Activated CD8-positive, alpha-beta memory T cell treated with anti-CD3 and anti-CD28 coated beads, Interleukin-2, amount 50 U/mL, for 1 hour (primary cell): ENCODE data around the gene MYO9A.
A peak's percentile ranks its signal among the peaks of the same experiment; 100 is the strongest.

Experiments used
- DNase-seq: peaks from one replicate; pipeline ENCODE4 v3.0.0-alpha.2; 2020; ENCODE audit errors: extremely low read depth

The MYO9A gene, protein sequence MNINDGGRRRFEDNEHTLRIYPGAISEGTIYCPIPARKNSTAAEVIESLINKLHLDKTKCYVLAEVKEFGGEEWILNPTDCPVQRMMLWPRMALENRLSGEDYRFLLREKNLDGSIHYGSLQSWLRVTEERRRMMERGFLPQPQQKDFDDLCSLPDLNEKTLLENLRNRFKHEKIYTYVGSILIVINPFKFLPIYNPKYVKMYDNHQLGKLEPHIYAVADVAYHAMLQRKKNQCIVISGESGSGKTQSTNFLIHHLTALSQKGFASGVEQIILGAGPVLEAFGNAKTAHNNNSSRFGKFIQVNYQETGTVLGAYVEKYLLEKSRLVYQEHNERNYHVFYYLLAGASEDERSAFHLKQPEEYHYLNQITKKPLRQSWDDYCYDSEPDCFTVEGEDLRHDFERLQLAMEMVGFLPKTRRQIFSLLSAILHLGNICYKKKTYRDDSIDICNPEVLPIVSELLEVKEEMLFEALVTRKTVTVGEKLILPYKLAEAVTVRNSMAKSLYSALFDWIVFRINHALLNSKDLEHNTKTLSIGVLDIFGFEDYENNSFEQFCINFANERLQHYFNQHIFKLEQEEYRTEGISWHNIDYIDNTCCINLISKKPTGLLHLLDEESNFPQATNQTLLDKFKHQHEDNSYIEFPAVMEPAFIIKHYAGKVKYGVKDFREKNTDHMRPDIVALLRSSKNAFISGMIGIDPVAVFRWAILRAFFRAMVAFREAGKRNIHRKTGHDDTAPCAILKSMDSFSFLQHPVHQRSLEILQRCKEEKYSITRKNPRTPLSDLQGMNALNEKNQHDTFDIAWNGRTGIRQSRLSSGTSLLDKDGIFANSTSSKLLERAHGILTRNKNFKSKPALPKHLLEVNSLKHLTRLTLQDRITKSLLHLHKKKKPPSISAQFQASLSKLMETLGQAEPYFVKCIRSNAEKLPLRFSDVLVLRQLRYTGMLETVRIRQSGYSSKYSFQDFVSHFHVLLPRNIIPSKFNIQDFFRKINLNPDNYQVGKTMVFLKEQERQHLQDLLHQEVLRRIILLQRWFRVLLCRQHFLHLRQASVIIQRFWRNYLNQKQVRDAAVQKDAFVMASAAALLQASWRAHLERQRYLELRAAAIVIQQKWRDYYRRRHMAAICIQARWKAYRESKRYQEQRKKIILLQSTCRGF (N-terminal part only)

DNA sequence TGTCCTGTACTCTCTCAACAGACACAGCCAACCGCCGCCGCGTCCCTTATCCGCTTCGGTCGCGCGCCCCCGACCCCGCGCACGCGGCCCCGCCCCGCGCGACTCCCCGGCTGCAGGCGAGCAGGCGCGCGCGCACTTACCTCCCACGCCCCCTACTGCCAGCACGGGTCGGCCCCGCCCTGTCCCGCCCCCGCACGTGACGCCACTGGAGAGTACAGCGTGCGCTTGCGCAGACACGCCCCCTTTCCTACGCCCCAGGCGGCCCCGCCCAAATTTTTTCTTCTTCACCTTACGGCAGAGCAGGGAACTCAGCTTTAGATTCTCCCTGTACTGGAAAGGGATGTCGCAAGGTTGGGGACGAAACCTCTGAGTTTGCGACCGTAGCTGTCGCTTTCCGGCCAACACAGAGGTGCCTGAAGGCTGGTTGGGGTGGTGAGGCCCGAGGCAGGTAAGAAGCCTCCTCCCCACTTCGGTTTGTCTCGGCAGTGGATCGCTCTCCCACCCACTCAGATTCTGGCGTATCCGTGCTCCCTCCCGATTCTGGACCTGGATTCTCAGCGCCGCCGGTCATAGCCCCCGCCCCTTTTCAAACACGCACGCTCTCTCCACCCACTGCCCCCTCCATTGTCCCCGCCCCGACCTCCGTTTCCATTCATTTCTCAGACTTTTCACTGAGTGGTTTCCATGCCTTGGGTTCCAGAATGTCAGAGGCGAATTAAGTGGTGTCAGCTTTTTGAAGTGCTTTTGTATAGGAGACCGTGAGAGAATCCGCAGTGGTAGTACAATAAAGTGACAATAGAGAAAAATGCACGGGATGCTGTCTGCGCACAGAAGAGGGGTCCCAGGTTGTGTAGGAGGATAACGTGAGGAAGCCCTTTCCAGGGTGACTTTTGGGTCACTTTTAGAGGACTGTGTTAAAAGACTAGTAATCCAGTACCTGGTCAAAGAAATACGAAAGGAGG, at the start of gene MYO9A, which contains the start of gene SENP8:
TSS of gene MYO9A (minus strand) at position 134 of the 962 bp plus-strand sequence. CDS start 71,587 bp downstream, outside the sequence.
TSS of gene SENP8 (plus strand) at position 387 of the 962 bp plus-strand sequence. CDS start 21,221 bp downstream, outside the sequence.
- DNase-seq = peak; percentile 96

DNA sequence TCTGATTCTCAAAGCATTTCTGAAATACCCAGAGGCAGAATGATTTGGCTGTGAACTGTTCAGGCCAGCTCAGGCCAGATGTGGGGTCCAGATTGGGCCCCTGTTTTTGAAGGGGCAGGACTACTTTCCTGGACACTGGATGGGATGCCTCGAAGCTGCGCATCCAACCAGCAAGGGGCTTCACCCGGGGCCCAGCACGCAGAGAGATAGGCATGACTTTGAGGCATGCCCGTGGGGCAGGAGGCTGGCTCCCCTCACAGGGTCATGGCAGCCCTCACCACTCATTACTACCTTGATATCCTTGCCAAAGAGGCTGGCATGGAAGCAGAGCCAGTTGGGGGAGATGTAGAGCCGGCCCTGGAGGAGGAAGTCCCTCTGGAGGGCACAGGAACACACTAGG, 49.5 kb upstream of the MYO9A start:
- no peak for DNase-seq

DNA sequence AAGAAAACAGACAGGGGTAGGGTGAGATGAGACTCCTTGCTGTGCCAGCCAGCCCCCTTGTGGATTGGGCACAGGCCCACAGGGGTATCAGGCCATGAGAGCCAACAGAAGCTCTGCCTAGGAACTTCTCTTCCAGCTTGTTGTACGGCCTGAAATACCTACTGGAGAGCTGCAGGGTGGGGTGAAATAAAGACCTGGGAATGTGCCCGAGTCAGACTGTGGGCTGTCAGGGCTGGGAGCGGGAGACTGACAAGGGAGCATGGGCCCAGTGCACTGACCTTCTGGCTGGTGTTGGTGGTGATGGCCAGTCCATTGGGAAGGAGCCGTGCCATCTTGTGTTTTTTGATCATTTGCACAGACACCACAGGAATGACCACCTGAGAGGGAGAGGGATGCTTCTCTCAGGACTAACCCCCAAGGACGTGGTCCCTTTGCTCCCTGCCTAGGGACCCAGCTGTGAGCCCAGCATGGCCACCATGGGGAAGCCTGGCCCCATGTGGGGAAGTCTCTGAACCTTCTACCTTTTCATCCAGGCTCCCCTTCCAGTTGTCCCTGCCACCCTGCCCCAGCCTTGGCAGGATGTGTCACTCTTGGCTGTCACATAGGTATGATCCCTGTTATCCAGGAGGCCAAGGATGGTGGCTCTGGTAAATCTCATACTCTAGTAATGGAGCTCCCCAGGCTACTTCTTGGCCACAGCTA, 48.9 kb upstream of the MYO9A start:
- DNase-seq = no peak

DNA sequence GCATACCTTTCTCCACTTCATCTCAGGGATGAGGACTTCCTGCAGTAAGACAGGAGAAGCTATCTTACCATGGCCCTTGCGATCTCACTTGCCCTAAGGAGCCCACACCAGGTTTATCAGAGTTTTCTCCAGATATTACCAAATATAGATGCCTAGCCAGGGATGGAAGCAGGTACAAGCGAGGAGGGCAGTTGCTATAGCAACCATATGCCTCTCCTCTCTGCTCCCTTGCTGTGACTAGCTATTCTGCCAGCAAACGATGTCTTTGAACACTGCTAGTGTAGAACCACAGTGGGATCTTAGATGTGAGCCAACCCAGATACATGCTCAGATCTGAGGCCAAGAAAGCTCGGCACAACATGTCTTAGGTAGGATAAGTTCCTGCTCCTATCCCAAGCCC, 45.8 kb upstream of the MYO9A start:
- DNase-seq = no peak

DNA sequence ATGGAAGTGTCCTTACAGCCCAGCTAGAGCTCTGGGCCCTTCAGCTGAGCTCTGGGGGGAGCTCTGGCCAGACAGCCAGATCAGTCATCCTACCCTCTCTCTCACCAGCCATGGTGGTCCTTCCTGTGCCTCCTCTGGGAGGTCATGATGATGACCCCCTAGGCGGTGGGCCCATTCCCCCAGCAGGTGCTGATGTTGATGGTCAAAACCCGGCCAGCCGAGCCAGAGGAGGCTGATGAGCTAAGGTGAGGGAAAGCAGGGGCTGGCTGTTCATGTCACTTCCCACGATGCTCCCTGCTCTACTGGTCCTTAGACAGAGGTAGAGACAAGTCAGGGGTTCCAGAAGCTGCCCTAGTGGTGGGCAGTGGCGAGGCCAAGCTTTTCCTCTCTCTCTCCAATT, 44.6 kb upstream of the MYO9A start:
- no peak for DNase-seq

DNA sequence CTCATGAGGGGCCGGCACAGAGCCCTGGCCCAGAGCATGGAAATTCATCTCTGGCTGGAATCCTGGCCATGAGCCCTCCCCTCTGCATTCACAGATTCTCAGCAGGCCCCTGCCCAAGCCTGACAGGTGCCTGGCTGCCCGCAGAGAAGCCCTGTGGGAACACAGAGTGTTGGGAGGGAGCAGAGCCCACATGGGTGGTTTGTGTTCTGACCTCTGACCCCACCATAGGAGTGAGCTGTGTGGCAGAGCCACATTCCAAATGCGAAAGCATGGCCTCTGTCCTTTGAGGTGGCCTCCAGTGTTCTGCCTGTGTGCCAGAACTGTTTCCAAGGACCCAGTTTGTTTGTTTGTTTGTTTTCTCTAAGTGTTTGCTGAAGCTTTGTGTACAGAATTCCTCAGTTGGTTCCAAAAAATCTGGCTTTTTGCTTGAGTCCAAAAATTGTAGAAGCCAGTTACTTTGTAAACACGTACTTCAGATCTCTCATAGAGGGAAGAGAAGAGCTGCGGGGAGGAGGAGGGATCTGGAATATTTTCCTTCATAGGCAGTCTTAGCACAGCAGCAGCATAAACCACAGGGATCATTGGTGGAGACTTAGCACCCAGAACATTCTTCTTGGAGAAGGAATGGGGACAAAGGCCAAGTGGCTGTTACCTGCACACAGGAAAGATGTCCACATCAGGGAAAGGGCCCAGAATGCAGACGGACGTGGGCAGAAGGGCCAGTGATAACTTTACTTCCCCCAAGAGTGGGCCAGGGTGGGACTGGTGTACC, 43.6 kb upstream of the MYO9A start:
- no peak for DNase-seq

DNA sequence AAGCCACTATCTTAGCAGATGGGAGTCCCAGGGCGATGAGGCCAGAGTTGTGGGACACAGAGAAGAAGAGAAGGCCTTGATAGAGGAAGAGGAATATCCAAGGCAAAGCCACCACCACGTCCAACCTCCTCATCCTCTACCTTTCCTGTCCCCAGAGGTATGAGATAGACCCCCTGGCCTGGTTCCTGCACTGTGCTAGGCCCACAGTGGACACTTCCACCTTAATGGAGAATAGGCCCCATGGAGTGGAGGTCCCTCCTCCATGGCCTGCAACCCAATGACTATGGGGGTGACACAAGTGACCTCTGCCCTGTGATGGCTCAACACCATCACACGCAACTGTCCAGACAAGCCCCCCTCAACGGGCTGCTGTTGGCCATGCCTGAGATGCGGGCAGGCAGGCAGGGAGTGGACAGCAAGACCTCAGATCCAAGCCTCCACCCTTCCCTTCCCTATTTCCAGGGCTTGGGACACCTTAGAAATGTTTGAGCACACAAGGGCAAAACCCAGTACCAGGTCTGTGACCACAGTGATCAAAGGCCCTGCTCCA, 42.8 kb upstream of the MYO9A start:
- DNase-seq = no peak

DNA sequence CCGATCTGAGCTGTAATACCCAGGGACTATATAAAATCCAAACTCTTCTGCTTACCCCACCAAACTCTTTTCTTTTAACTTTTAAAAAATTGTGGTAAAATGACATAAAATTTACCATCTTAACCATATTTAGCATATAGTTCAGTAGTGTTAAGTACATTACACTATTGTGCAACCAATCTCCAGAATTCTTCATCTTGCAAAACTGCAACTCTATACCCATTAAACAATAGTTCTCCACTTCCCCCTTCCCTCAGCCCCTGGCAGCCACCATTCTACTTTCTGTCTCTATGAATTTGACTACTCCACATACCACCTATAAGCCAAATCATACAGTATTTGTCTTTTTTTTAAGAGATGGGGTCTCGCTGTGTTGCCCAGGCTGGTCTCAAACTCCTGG, 39.0 kb upstream of the MYO9A start:
- DNase-seq = no peak

DNA sequence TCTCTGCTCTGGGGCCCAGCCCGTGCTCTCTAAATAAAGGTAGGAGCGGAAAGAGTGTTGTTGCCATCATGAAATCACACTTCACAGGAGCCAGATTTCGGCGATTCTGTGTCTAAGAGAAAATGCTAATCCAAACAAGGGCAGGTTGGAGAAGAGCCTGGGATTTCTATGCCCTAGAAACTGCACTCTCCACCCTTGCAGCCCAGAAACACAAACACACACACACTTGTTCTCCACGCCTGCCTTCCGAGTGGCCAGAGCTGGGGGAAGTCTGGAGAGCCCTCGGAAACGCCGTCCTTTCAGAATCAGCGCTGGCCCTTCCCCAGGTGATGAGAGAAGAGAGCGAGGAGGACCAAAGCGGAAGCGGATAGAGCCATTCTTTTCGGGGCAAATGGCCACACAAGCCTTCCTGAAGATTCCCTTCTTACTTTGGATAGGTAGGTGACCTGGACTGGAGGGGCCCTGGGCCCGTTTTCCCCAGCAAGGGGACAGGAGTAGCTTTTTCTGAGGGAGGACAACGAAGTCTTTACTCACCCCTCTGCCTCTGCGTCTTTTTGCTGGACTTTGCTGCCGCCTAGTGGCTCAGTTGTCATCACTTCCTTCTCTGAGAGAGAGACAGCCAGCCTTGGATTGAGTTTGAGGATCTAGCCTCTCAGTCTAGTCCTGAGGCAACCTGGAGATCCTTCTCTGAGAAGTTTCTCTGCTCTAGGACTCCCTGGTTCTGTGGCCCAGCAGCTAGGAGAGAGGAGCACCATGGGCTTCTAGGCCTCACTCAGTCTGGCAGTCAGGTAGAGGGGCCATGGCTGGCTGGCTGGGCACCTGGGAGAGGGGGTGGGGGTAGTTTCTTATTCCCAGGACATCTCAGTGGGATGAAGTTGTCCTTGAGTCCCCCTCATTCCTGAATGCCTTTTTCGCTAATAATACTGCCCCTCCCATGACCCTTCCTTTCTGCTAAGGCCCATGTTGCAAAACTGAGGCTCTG, 38.0 kb upstream of the MYO9A start:
- peak; percentile 44 for DNase-seq

DNA sequence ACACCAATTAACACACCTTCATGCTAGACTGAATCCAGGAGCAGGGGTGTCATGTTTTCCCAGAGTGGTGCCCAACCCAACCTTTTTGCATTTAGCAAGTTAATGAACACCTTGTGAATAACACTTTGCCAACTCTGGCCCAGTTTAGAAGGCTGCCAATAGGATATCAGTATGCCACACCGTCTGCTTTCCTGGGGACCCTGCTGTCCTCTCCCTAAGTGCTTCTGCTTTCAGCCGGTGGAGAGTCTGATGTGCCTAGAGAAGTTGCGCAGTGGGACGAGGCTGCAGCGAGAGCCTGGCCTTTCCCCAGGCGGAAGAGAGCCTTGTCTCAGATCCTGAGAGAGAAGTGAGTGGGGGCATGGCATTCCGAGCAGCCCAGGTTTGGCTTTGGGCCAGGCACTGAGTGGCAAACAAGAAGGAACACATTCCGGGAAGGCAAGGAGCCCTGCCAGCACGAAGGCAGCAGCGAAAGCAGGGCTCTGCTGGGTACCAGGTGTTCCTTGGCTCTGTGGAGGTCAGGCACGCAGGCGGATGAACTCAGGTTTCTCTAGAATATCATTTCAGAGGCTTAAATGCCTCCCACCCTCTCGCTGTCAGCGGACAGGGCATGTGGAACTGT, 37.2 kb upstream of the MYO9A start:
- DNase-seq = no peak

DNA sequence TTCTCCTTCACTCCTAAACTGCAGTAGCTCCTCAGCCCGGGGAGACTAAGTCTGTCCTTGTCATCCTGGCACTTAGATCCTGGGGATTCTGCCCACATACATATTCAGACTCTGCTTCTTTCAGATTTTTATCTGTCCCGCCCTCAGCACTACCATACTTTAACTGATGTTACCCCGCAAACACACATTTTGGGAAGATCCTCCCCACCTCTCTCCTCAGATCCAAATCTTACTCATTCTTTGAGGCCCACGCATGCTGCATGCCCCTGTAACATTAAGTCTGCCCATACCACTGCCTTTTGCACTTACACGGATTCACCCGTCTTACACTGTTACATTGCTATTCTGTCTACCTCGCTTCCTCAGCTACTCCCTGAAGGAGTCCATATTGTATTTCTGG, 36.4 kb upstream of the MYO9A start:
- no peak for DNase-seq

DNA sequence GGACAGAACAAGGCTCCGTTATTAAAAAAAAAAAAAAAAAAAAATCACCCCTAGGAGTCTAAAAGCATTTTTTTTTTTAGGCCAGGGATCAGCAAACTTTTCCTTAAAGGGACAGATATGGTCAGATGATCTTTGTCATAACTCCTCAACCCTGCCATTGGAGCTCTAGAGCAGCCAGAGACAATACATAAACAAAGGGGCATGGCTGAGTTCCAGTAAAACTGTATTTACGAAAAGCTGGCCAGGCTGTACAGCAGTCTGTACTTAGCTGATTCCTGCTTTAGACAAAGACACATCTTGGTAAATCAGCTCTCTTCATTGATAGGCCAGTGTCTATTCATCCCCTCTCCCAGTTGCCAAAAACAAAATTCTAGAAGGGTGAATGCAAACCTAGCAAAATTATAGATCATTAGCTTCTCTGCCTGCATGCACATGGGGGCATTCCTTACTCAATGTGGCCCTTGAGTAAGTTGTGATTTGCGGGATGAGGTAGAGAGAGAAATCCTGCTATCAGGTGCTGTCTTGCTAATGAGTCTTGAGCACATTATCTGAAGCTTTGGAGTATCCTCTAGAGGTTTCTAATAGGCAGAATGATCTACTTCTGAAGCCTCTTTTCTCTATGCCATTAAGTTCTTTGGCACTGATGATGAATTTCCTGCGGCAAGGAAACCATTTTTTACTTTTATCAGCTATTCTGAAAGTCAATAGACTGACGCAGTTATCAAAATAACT, 35.5 kb upstream of the MYO9A start:
- DNase-seq = no peak

DNA sequence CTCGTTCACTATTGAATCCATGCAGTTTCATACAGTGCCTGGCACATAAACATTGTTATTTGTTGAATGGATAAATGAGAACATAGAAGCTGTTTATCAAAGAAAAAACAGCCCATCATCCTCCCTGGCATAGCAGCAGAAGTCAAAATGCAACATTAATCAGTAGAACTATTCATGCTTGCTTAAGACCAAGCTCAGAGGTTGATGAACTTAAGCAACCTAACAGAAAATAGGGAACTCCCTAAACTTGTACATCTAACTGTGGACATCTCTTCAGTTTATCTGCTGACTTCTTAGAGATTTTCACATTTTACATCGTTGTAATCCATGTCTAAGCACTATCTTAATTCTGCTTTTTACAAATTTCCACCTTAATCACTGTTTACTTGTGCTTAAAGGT, 29.5 kb upstream of the MYO9A start:
- no peak for DNase-seq

DNA sequence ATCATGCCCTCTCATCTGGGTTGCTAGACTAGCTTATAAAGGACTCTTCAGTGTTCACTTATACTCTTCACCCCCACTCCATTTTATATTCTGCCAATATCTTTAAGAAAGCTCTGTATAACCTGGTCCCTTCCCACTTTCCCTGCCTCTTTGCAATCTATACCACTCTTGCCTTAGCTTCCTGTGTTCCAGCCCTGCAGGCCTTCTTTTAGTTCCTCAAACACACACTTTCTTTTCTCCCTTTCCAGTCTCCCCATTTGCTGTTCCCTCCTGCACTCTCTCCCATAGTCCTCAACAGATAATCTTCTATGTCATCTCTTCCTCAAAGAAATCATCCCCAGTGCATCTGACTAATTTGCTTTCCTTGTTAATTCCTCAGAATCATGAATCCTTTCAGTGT, 29.0 kb upstream of the MYO9A start:
- no peak for DNase-seq

DNA sequence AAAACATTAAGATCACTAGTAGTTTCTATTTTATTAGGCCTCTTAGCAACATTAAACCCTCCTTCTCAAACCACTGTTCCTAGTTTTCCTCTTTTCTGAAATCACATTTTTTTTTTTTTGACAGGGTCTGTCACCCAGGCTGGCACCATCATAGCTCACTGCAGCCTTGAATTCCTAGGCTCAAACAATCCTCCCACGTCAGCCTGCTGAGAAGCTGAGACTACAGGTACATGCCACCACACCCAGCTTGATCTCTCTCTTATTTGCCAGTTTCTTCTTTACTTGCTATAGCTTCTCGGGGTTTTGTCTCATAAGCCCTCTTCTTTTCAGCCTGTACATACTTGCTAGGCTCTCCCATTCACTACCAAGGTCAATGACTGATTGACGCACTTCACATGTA, 28.3 kb upstream of the MYO9A start:
- DNase-seq = no peak

DNA sequence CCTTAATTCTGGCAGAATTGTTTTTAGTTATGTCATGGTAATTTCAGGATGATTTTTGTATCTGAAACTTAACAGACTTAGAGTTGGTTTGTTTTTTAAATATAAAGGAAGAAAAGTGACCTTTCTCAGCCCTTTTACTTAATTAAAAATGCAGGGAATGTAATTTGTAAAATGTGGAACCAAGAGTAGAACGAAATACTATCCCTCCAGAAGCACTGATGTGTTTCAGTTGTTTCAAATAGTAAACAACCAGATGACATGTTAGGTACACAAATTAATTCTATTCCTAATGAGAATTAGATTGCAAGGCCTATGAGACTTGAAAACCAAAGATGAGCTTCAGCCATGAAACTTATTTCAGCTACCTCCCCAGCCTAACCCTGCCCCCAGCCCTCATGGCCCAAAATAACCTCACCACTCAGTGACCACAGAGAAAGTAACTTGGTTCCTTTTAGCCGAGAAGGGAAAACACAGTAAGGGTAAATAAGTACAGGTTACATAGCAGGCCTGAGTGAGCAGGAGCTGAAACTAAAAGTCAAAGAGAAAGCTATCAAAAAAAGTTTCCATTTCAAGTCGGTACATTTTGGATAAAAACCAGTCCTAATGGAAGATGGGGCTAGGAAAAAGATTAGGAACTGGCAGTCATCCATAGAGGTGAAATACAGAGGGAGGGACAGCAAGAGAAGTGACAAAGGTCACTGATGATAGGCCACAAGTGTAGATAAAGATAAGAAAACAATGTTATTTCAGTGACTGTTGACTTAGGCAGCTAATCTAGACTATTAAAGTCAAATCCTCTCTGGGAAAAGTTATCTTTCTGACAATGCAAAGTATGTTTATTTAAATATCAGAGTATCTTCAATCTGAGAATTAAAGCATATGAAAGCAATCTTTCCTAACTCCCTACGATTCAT, 23.5 kb upstream of the MYO9A start:
- DNase-seq = no peak
